ENCODE measurements around the gene XKRX. TPM values are rescaled to one million over a fixed set of nuclear protein-coding genes. Genes with fewer than 3 reads are reported as not detected.

Gene XKRX
- under 0.01 TPM in 2 replicates for total RNA-seq

GRCh38 chrX:100928660-100929613 is at the start of gene XKRX:
TSS of gene XKRX (minus strand) at chrX:100928917. CDS start at chrX:100928304, 613 bp downstream.

GRCh38 chrX:100969408-100969807 is 40.7 kb upstream of the XKRX start, which contains the start of gene ARL13A:
TSS of gene ARL13A (plus strand) at chrX:100969708. CDS start at chrX:100973690, 3,982 bp downstream.

GRCh38 chrX:100874325-100874724 is 54.4 kb downstream of the XKRX start, which contains the start of gene NOX1:
TSS of gene NOX1 (minus strand) at chrX:100874359. CDS start at chrX:100874139, 220 bp downstream.

Other genes with a start within 250 kb of the XKRX start
- 6.5 and 10.0 TPM in 2 replicates for gene SYTL4, start 196.8 kb downstream of the XKRX start, total RNA-seq
- gene CSTF2, start 108.5 kb downstream of the XKRX start, total RNA-seq, result 16.5 and 28.0 TPM in 2 replicates
- not detected in 2 replicates for gene NOX1, start 54.6 kb downstream of the XKRX start, total RNA-seq
- not detected in 2 replicates for gene ARL13A, start 40.8 kb upstream of the XKRX start, total RNA-seq
- 14.9 and 16.3 TPM in 2 replicates for gene TRMT2B, start 123.2 kb upstream of the XKRX start, total RNA-seq
- 3.8 and 5.9 TPM in 2 replicates for gene TMEM35A, start 150.0 kb upstream of the XKRX start, total RNA-seq
- 18.1 and 46.5 TPM in 2 replicates for gene CENPI, start 169.3 kb upstream of the XKRX start, total RNA-seq

All from uterine smooth muscle cell (primary cell).